GM15510 (cell line): ENCODE results near the gene TOR2A.

ENCODE experiments used
- POLR2A ChIP-seq: IDR thresholded peaks from 3 replicates; pipeline ENCODE4 v1.6.1; 2011; ENCODE audit warnings: borderline replicate concordance; ENCODE audit not compliant: insufficient read length; ENCODE audit errors: extremely low read depth

The TOR2A gene

DNA sequence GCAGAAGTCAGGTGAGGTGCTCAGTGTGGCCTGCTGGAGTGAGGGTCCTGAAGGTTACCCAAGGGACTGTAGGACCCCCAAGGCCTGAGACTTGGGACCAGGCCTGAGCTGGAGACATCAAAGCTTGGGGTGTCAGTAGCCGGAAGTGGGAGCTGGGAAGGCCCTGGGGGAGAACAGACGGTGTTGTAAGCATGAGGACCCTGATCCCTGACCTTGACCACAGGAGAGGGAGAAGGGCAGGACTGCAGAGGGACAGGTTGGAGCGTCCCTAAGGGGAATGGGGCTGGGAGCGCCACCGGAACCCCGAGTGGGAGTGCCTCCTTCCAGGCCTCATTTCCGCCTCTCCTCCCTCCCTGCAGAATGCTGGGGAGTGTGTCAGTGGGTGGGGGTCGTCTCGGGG, 18.7 kb downstream of the TOR2A start:
- TF ChIP-seq POLR2A: no peak

DNA sequence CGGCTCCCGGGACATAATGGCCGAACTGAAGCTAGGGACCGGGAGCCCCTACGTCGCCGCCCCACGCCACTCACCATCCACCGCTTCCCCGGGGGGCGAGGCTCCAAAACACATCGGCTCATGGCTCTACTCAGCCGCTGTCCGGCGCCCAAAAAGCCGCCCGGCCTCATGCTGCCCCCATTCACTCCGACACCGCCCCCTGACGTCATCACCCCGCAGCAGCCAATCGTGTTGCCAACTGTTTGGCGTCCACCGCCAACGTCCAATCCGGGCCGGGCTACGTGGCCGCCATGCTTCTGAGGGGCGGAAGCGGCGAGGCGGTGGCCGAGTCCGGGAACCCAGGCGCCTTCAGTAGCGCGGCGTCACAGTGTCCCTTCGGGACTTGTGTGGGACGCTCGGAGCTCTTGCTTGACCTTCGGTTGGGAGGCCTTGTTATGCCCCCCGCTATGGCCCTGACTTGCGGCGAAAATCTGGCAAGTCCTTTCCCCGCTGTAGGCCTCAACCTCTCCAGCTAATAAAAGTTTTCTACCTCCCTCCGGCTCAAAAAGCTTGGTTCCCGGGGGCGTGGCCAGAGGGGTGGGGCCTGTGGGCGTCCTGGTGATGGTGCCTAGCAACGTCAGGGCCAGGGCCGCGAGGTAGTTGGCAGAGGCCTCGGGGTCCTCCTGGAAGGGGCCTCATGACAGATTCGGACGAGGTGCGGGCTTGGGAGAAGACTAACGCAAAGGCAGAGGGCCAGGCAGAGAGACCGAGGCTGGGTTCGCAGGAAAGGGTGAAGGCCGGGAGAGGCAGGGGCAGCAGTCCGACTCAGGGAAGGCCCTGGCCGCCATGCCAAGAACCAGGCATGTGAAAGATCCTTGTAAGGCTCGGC, 19.4 kb downstream of the TOR2A start, which contains the start of the genes PTRH1 and TTC16:
TSS of gene PTRH1 (minus strand) at position 194 of the 868 bp plus-strand sequence. CDS start at position 170, 24 bp downstream.
TSS of gene TTC16 (plus strand) at position 610 of the 868 bp plus-strand sequence. CDS start at position 677, 67 bp downstream.
- peak; percentile 51 for TF ChIP-seq POLR2A

DNA sequence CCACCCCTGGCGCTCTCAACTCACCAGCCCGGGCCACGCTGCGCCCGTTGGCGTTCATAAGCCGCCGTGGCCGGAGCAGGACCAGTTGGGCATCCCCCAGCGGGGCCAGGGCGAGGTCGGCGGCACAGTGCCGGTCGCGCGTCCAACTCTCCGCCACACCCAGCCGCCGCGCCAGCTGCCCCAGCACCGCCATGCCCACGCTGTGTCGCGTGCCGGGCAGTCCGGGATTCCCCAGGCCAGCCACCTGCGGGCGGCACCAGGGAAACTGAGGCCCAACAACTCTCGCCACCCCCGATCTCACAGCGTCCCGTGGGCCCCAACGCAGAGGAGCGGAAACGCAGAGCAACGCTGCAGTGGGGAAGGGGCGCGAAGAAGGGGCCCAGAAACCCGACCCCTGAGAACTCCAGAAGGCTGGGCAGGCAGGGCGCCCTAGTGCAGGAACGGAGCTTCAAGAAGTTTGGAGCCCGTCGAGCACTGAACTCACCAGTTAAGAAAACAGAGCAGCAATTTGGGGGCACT, 20.1 kb downstream of the TOR2A start:
- no peak for TF ChIP-seq POLR2A

DNA sequence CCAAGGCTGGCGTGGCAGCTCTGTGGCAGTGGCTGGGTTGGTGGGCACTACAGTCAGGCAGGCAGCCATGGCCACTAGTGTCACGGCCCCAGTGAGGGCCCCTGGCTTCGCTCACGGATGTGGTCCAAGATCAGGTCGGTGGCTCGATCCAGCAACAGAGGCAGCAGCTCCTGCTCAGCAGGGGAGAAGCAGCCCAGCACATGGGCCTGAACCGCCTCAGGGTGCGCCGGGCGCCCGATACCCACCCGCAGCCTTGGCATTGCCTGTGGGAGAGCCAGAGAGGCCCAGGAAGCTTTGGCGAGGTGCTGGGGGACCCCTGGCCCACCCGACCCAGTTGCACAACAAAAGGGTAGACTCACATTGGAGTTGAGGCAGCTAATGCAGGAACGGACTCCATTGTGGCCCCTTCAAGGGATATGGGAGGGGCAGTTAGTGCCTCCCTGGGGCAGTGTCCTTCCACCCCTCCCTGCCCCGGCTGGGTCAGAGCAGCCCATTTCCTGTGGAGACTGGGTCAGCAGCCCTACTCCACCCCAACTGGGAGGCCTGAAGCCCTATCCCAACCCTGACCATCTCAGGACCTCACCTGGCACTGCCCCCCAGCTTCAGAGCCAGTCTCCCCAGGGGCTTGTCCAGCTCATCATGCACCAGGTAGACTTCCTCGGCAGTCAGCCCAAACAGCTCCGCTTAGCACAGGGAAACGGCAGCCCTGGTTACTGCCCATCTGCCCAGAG, 20.9 kb downstream of the TOR2A start:
- TF ChIP-seq POLR2A: no peak

DNA sequence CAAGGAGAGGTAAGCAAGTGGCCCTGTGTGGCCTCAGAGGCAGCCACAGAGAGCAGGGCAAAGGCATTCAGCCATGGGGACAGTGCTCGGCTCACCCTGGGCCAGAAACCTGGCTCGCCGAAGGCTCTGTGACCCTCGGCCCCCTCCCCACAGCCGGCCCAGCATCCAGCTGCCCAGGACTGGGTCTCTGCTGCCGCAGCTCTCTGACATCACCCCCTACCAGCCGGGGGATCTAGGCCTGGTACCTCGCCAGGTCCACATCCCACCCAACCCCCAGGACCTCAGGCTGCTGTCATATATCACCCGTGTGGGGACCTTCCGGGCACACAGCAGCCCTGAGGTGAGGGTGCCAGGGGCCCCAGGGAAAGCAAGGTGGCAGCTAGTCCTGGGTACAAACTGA, 22.2 kb downstream of the TOR2A start:
- no peak for TF ChIP-seq POLR2A

DNA sequence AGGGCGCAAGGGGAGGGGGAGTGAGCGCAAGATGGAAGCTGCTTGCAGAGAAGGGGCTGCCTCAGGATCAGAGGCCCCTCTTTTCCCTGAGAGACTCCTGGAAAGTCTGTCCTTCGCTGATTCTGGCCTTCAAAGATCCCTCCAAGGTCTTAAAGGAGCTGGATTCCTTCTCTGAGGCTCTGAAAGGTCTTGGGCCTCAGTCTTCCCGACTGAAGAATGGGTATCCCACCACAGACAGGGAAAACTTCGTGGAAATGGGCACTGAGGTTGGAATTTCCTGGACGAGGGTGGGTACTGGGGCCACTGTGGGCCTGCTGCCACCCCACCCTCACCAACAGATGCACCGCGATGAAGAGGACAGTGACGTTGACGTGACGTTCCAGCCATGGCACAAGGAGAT, 22.7 kb downstream of the TOR2A start:
- no peak for TF ChIP-seq POLR2A

DNA sequence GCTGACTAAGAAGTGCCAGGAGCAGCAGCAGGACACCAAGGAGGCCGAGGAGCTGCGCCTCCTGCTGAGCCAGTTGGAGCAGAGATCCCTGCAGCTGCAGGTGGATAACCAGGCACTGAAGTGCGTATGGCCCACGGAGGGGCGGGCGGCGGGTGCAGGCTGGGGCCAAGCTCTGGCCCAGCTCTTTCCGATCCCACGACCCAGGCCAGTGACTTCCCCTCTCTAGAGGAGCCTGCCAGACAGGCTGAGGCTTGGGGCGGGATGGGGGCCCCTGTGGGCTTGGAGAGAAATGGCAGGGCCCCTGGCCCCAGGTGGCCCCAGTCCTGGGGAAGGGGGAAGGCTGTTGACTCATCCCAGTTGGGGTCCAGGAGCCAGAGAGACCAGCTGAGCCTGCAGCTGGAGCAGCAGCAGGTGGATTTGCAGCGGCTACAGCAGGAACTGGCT, 23.2 kb downstream of the TOR2A start:
- no peak for TF ChIP-seq POLR2A

DNA sequence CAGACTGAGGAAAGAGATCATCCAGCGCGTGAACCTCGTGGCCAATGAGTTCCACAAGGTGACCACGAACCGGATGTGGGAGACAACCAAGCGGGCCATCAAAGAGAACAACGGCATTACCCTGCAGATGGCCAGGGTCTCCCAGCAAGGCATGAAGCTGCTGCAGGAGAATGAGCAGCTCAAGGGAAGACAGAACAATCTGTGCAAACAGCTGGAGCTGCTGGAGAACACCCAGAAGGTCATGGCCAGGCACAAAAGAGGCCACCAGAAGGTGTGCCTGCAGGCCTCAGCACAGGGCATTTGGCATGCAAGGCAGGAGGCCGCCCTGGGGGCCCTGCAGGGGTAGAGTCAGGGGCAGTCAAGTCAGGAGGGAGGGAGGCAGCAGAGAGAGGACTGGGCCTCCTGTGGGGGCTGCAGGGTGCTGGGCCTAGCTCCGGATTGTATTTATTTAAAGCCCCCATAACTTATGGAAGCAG, 23.8 kb downstream of the TOR2A start:
- no peak for TF ChIP-seq POLR2A

DNA sequence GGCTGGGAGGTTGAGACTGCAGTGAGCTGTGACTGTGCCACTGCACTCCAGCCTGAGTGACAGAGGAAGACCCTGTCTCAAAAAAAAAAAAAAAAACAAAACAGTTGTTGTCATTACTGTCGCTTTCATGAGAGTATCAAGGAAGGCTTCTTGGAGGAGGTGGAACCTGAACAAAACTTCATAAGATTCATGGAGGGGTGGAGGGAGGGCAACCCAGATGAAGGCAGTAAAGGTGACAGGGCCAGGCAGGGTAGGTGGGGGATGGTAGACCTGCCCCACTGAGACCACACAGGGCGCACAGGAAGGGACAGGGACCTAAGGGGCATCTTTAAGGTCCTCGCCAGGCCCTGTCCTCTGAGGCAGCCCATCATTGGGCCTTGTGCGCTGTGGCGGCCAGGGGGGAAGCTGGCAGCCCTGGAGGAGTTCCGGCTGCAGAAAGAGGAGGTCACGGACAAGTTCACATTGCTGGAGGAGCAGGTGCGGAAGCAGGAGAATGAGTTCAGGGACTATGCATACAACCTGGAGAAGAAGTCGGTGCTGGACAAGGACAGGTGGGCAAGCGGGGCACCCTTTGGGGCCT, 24.8 kb downstream of the TOR2A start:
- no peak for TF ChIP-seq POLR2A

DNA sequence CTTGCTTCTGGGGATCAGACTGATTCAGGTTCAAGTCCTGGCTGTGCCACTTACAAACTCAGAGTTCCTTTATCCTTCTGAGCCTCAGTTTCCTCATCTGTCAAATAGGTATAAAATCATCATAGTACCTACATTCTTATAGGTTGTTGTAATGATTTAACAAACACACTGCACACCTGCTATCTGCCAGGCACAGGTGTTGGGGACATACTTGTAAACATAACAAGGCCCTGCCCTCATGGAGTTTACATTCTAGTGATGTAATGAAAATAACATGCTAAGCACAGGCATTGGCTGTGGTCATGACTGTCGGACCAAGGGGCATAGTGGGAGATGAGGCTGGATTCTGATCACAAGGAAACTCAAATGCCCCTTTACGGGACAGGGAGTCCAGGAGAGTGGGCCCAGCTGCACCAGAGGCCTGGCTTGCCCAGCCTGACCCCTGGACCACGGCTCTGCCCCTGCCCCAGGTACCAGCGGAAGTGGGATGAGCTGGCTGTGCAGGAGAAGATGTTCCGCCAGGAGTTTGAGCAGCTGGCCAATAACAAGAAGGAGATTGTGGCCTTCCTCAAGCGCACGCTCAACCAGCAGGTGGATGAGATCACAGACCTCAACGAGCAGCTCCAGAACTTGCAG, 26.0 kb downstream of the TOR2A start:
- TF ChIP-seq POLR2A: no peak

DNA sequence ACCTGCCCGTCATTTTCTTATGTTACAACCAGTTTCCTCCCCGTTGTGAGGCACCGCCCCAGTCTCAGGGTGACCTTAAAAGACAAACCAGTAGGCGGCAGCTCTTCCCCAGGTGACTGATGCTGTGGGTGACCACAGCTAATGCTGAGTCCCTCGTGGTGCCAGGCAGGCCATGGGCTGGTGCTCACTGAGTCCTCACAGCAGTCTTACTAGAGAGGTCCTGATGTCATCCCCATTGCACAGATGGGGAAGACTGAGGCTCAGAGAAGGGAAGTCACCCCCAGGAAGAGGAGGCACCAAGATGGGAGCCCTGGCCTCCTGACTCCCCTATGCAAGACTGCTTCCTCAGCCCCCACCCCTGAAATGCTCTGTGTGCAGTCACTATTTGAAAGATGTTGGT, 27.3 kb downstream of the TOR2A start:
- TF ChIP-seq POLR2A: no peak

DNA sequence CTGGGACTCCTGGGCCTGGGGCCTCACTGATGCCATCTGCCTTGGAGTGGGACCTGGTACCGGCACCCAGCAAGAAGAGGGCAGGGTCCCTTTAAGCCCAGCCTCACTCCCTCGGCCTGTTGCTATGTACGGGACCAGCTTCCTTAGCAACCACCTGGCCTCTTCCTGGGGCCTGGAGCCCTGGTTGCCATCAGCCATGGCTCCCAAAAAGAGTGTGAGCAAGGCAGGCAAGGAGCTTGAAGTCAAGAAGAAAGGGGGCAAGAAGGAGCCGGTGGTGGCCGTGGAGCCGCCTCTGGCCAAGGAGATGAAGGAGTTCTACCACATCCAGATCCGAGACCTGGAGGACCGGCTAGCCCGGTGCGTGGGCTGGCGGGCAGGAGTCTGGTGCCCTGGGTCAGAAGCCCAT, 28.3 kb downstream of the TOR2A start, which contains the start of gene CFAP157:
TSS of gene CFAP157 (plus strand) at position 153 of the 406 bp plus-strand sequence. CDS start at position 197, 44 bp downstream.
- TF ChIP-seq POLR2A: no peak

DNA sequence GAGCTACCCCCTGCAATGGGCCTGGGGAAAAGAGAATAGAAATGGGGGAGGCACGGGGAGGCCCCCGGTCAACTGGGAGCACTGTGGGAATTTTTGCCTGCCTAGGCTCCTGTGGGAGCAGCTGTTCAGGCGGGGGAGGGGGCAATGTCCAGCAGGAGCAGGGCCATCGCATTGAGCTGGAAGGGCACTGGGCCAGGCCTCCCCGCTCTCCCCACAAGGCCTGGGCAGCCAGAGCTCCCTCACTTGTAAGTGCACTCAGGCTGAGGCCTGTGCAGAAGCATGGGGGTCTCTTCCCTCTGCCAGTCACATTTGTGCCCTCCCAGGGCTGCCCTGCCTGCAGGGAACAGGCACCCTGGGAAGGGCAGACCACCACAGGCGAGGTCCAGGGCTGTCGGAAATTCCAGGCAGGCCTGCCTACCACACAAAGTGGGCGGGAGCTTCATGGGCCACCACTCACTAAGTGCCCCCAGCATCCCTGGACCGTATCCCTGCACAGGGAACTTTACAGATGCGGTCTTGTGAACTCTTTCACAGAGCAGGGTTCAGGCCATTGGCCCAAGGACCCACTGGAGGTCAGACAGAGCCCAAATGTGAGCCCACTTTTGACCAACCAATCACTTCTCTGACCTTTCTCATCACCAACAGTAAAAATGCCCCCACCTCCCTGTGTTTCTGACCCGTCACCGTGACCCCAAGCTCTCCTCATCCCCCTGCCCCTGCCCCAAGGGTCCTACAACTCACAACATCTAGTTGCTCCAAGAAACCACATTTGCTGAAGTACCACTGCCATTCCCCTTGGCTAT, 29.3 kb downstream of the TOR2A start:
- TF ChIP-seq POLR2A: no peak
